GM12892 (cell line): ENCODE data around the gene AKR7A2.

Experiments
- POLR2A ChIP-seq: IDR thresholded peaks from 2 replicates; pipeline ENCODE4 v1.6.1; 2011; ENCODE audit warnings: low read depth, low read length, control low read depth
- POLR2AphosphoS5 ChIP-seq: IDR thresholded peaks from 2 replicates; pipeline ENCODE4 v1.6.1; 2011; ENCODE audit warnings: low read depth, low read length, control low read depth
- TAF1 ChIP-seq: IDR thresholded peaks from 2 replicates; pipeline ENCODE4 v1.6.1; 2011; ENCODE audit warnings: low read depth, mild to moderate bottlenecking, control low read depth, low read length, borderline replicate concordance

- TF ChIP-seq TAF1 (no peak), POLR2A (no peak), POLR2AphosphoS5 (no peak)
These were observed 16.5 kb upstream of the AKR7A2 start for GRCh38 chr1:19328486-19328885.
